ENCODE data around the gene LZTS2.

Gene LZTS2

DNA sequence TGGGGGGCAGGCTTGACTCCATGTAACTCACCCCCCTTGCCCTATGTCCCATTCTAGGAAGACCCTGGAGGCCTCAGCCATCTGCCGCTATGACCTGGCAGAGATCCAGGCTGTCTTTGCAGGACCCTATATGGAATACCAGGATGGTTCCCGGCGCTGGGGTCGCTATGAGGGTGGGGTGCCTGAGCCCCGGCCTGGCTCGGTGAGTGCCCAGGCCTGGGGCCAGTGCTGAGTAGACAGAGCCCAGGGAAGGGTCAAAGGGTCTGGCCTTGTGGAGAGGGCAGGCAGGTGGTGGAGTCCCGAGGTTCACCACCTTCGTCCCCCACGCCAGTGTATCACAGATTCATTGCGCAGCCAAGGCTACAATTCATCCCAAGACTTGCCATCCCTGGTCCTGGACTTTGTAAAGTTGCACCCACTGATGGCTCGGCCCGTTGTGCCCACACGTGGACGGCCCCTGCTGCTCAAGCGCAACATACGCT, 19.8 kb upstream of the LZTS2 start:
- DNase-seq, result no peak

DNA sequence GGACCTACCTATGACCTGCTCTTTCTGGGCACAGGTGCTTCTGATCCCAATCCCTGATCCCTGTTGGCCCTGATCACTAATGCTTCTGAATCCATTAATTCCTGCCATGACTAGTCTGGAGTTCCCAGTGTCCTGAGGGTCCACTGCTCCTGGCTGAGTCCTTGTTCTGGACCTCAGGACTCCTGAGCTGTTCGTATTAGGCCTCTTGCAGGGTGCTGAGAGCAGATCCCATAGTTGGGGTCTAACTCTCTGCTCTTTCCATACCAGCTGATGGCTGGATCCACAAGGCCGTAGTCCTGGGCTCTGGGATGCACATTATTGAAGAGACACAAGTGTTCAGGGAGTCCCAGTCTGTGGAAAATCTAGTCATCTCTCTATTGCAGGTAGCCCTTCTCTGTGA, 19.3 kb upstream of the LZTS2 start:
- DNase-seq, result no peak

DNA sequence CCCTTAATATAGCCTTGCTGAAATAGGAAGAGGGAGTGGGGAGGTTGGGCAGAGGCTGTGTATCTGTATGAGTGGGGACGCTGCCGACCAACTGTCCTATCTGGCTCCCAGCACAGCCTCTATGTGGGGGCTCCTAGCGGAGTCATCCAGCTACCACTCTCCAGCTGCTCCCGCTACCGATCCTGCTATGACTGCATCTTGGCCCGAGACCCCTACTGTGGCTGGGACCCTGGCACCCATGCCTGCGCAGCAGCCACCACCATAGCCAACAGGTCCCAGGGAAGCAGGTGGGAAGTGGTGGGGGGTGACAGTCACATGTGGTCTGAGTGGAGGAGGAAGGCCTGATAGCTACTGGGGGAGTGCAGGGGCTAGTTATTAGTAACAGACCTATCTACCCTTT, 18.9 kb upstream of the LZTS2 start:
- DNase-seq, result no peak

DNA sequence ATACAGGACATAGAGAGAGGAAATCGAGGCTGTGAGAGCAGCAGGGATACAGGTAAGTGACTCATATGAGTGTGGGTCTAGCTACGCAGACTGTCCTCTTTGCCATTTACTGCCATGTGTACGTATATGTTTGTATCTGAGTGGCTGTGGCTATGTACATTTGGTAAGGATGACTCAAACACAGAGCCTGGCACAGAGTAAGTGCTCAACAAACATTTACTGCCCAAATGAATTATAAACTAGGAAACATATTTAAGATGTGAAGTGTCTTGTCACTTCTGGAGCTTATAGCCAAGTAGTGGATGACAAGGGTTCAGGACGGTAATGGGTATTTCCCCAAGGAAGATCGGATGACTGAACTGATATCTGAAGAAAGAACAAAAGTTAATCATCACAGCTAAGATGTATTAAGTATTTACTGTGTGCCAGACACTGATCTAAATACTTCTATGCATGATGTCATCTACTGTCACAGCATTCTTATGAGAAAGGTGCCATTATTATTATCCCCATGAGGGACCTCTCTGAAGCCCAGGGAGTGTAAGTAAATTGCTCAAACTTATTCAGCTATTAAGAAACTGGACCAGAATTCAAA, 18.3 kb upstream of the LZTS2 start:
- no peak for DNase-seq

DNA sequence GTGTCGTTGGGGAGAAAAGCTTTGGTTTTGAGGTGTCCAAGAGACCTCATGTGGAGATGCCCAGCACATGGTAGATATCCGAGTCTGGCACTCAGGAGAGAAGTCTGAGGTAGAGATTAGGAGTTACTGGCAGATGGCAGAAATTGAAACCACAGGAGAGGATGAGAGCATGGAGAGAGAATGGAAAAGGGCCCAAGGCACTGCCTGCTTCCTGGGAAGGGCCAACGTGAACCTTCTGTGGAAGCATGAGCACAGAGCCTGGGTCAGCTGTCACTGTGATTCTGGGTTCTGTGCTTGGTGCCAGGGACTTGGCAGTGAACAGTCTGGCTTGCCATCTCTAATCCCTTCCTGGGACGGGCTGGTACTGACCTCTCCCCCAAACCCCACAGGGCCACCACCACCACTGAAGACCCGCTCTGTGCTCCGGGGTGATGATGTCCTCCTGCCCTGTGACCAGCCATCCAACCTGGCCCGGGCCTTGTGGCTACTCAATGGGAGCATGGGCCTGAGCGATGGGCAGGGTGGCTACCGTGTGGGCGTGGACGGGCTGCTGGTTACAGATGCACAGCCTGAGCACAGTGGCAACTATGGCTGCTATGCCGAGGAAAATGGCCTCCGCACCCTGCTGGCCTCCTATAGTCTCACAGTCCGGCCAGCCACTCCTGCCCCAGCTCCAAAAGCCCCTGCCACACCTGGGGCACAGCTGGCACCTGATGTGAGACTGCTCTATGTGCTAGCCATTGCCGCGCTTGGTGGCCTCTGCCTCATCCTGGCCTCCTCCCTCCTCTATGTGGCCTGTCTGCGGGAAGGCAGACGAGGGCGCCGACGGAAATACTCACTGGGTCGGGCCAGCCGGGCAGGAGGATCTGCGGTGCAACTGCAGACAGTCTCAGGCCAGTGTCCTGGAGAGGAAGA, 16.4 kb upstream of the LZTS2 start:
- DNase-seq, result no peak

DNA sequence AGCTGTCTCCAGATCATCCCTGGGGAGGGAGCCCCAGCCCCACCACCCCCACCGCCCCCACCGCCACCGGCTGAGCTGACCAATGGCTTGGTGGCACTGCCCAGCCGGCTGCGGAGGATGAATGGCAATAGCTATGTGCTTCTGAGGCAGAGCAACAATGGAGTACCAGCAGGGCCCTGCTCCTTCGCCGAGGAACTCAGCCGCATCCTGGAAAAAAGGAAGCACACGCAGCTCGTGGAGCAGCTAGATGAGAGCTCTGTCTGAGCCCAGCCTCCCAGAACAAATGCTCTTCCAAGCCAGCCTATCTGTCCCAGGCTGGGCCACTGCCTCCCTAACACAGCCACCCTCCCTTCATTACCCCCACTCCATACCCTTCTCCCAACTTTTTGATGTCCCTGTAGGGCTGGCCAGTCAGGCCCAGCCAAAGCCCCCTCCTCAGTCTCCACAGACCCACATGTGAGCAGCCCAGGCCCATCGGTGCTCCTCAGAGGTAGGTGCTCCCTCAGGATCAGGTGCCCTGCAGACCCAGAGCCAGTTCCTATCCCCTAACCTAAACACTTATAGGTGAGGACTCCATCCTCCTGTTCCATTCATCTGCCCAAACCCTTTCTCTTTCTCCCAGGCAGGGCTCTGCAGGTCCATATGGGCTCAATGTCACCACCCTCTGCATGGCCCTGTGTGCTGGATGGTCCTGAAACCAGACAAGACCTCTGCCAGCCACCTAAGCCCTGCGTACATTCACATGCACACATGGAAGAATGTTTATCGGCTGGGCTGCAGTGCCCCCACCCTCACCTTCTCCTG, 15.5 kb upstream of the LZTS2 start:
- no peak for DNase-seq

DNA sequence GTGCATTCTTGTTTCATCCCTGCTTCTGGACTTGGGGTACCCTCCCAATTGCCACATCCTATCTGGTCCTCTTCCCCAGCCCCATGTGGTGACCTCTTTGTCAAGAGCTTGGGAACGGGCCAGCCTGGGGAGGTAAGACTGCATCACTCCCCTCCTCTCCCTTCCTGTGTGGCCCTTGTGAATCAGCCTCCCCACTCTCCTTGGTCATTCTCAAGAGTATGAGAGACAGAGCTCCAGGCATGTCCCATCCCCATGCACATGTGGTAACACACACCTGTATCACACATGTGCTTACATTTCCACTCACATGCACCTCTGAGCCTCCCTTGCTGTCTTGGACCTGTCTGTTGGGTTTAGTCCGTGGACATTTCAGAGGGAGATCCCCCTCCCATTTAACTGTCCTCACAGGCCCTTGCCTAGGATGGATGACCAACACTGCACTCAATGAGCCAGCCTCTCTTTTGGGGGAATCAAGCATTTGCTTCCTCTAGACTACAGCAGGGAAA, 14.9 kb upstream of the LZTS2 start:
- DNase-seq, result no peak

DNA sequence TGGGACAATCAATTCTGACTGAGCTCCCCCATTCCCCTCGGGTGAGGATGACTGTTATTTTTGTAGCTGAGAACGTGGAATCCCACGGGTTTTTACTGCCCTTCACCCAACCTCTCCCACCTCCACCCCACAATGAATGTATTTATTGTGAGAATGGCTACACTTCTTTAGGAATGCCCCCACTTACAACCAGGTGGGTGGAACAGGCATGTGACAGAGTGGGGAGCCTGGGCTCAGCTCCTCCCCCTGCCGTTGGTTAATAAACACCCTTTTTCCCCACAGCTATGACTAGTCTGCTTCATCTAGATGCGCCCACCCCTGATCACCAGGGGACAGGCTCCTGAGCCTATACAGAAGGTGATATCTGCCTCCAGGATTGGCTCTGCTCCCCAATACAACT, 14.3 kb upstream of the LZTS2 start:
- no peak for DNase-seq

DNA sequence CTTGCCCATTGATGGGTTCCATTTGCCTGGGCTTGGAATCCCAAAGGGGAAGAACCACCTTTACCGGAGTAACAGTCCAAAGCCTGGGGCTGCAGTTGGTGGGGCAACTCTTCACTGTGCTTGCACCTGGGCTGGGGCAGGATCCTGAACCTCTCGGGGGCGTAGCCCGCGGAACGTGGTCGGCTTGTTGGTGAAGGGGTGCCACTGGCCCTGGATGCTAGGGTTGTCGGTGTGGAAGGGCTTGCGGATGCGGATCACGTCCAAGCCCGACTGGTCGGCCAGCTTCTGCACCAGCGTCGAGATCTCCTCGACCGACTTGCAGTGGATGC, 13.0 kb upstream of the LZTS2 start:
- no peak for DNase-seq

DNA sequence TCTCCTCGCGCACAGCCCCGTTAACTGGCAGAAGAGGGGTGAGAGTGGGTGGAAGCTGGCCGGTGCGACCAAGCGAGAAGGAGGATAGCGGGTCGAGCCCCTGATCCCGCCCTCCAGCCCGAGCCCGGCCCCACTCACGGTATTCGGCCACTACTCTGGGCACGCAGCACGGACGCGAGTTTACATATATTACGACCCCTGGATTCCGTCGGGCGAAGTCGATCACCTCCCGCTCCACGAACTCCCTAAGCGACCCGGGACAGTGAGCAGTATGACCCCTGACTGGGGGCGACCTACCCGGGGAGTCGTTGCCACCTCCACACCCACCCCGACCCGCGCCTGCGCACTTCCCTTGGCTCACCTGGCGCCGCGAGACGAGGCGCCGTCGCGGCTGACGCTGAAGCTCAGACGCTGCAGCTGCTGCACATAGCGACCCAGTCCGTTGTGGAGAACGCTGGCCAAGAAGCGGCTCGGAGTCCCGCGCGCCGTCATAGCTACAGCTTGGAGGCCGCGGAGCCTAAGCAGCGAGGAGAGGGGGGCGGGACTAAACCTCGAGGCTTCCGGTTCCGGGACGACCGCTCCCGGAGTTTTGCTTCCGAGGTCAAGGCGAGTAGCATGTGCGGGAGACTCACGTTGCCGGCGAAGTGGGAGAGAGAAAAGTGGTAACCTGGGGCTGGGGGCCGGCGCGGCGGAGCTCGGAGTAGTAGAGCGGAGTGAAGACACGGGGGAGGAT, 12.5 kb upstream of the LZTS2 start, which contains the start of the genes MRPL43 and TWNK:
Gene MRPL43 (minus strand): TSS at position 546 of the 733 bp plus-strand sequence. CDS start 54 bp downstream, at position 492.
Gene TWNK (plus strand): TSS at position 592 of the 733 bp plus-strand sequence. CDS start 668 bp downstream, outside the sequence.
- peak; percentile 72 for DNase-seq

DNA sequence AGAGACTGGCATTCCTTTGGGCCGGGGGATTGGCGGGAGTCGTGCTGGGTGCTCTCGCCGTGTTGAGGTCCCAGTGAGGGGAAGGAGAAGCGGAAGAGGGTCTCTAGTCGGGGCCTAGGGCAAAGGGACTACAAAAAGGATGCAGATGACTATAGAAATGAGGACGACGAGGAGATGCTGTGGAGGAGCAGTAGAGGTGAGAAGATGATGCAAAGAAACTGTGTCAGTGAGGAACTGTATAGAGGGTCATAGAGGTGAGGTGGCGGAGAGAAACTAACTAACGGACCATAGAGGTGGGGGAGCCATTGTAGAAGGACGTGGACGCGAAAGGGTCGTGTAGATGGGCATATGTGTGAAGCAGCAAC, 11.9 kb upstream of the LZTS2 start:
- DNase-seq, result no peak

DNA sequence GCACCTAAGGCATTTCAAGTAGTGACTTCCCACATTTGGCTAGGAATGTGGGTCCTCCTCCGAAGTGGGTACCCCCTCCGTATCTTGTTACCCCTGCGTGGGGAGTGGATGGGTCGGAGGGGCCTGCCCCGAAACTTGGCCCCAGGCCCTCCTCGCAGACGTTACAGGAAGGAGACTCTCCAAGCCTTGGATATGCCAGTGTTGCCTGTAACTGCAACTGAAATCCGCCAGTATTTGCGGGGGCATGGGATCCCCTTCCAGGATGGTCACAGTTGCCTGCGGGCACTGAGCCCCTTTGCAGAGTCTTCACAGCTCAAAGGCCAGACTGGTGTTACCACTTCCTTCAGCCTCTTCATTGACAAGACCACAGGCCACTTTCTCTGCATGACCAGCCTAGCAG, 11.4 kb upstream of the LZTS2 start:
- no peak for DNase-seq

DNA sequence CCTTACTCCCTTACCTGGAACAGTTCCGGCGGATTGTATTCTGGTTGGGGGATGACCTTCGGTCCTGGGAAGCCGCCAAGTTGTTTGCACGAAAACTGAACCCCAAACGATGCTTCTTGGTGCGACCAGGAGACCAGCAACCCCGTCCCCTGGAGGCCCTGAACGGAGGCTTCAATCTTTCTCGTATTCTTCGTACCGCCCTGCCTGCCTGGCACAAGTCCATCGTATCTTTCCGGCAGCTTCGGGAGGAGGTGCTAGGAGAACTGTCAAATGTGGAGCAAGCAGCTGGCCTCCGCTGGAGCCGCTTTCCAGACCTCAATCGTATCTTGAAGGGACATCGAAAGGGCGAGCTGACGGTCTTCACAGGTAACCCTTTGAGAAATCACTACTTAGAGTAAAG, 10.5 kb upstream of the LZTS2 start:
- DNase-seq, result no peak

DNA sequence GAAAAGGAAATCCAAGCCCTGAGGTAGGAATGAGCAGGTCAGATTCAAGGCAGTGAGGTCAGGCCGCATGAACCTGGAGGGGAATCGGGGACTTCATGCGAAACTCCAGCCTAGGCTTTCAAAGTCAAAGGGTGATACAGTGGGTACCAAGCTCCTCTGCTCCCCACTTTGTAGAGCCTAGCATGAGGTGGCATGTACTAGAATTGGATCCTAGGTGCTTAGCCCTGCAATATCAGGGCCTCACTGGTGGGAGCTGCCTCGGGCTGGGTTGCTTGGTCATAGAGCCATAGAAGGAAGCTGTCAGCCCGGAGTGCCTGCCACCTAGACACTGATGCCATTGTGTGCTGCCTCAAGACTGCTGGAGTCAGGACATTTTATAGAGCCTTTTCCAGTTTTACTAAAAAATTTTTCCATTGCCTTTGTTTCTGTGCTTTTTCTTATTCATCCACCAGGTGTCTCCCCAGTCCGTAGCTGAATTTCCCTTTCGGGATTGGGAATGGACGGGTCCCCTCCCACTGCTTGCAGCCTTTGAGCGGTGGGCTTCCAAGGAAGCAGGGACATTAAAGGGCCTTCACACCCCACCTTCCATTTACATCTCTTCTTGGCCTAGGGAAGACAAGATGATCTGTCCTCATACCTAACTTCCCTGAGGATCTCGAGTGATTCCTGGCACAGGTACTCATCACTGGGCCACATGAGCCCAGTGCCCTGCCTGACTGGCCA, 5.5 kb upstream of the LZTS2 start:
- DNase-seq, result peak; percentile 64

DNA sequence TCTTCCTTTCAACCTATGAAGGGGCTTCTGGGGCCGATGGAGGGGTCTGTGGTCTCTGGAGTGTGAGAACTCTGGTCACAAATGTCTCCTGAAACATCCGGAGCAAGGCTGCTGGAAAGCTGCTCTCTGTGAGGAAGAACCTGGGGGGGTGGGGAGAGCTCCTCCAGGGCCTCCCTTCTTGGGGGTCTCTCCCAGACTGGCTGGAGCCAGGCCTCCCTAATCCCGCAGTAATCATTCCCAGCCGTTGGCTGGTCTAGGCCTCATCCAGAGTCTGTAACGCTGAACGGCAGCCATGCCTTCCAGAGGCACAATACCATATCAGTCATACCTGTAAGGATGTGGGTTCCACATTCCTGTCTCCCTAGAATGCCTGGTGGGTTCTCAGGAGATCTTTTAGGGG, 4.4 kb upstream of the LZTS2 start:
- no peak for DNase-seq

DNA sequence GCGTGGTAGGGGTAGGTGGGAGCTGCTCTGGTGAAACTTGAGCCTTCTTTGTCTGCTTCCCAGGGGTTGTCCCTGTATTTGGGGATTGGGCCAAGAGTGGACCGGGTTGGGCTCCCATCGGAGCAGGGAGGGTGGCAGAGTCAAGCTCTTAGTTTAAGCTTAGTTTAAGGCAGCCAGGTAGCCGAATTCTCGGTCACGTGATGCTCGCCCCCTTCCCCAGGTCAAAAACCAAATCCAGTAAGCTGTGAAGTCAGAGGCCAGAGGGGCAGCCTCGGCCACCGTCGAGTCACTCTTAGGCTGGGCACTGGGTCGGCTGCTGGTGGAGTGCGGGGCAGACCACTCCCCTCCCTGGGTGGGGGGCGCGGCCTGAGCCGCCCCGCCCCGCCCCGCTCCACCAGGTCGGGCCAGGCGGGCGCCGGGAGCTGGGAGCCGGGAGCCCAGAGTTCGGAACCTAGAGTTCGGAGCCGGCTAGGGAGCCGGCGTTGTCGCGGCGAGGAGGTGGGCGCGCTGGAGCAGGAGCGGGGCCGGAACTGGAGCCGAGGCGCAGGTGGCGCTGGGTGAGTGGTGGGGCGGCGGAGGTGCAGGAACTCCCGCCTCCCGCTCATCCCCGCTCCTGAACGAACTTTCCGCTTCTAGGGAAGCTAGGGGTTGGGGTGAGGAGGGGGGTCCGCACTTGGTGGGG, 2.8 kb upstream of the LZTS2 start:
- no peak for DNase-seq

DNA sequence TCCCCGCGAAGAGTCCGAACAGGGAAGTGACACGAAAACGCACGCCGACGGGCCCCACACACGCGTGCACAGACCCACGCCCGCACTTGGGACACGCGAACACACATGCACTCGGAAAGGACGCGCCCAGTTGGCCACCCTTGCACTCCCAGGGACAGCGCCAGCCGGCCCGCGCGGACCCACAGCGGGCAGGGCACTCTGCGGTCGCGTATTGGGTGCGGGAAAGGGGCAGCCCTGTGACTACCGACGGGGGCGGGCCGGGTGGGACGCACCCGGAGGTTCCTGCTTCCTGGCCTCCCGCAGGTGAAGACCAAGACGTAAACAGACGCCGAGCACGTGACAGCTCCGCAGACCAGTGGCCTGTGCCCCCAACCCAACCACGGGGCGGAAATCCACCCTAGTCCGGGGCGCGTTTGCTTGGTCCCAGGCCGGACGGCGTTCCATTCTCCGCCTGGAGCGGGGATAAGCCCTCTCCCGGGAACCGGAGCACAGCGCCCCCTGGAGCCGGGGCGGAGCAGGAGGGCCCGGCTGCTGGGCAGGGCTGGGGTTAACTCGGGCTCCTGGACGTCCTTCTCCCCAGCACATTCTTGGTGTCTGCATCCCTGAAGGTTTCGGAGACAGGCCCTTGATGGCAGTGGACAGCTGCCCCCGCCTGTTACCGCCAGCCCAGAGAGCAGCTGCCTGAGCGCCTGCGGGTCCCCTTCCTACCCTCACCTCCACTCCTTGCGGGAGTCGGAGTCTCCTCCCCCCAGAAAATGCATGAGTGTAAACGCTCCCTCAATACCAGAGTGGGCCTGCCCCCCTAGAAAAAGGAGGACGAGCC, 2.0 kb upstream of the LZTS2 start:
- DNase-seq, result peak; percentile 81

DNA sequence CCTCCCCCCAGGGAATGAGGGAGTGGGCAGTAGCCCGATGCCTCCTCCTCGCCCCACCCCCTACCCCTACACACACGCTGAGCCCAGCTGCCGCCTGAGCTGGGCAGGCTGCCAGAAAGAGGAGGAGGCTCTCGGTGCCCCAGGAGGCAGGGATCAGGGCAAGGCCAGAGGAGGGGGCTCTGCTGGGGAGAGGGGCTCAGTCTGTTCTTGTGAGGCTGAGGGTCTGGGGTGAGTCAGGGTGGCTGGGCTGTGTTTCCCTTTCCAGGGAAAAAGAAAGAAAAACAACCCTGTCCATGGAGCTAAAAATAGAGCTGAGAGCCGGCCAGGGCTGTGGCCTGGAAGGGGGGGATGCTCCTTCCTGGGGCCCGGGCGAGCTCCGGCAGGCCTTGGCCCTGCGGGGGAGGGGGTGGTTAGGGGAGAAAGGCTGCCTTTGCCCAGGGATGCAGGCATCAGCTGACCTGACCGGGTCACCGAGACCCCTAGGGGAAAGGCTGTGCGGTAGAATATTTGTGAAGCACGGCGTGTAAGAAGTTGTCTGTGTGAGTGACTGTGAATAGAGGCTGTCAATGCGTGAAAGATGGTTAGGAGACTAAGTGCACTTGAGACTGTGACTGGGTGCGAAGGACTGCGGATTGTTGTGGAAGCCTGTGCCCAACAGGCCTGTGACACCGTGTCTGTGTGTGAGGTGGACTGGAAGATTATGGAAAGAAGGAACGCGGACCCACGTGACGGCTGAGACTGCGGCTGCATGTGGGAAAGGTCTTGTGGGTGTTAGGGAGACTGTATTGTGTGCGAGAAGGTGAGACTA, 1.2 kb upstream of the LZTS2 start:
- DNase-seq, result peak; percentile 93

Measured in fibroblast of skin of scalp (primary cell).